Kasumi-1 (cell line): ENCODE results near the gene GABPA.
"Not testable (repeated sequence)": the region's sequence is repeated elsewhere in the genome, so short reads cannot be mapped to it uniquely, and the experiment has no call there.

Experiments
- DNase-seq, 2 experiments: peaks; one replicate each; lab custom pipeline; 2025; lab: John Stamatoyannopoulos, UW

Gene GABPA

GRCh38 chr21:25734904-25735645 is at the start of gene GABPA, which contains the start of gene ATP5PF:
Gene GABPA, plus strand, starts transcription at chr21:25734972. Its CDS starts 6,627 bp downstream, at chr21:25741599.
Gene ATP5PF, minus strand, starts transcription at chr21:25734904. Its CDS starts 5,110 bp downstream, at chr21:25729794.
- DNase-seq: peak; percentile 95 to 97

- no peak for DNase-seq
These were observed 47.0 kb upstream of the GABPA start for GRCh38 chr21:25687787-25688186.

- DNase-seq: no peak
These were observed 46.3 kb upstream of the GABPA start for GRCh38 chr21:25688275-25689155.

- DNase-seq: no peak
These were observed 45.5 kb upstream of the GABPA start for GRCh38 chr21:25689226-25689625.

GRCh38 chr21:25691976-25692375 is 42.8 kb upstream of the GABPA start:
- DNase-seq: no peak

- not testable (repeated sequence) for DNase-seq
These were observed 39.3 kb upstream of the GABPA start for GRCh38 chr21:25695461-25695860.

GRCh38 chr21:25700741-25701140 is 34.0 kb upstream of the GABPA start:
- no peak for DNase-seq

GRCh38 chr21:25701529-25701928 is 33.2 kb upstream of the GABPA start:
- DNase-seq: peak; percentile 24 to 25

GRCh38 chr21:25708467-25709065 is 26.2 kb upstream of the GABPA start:
- peak; percentile 49 to 72 for DNase-seq

- no peak for DNase-seq
These were observed 25.0 kb upstream of the GABPA start for GRCh38 chr21:25709684-25710265.

GRCh38 chr21:25710550-25710949 is 24.2 kb upstream of the GABPA start:
- no peak for DNase-seq

- not testable (repeated sequence) for DNase-seq
These were observed 20.7 kb upstream of the GABPA start for GRCh38 chr21:25714066-25714465.

- peak in 1 of 2 experiments; percentile 8 for DNase-seq
These were observed 17.2 kb upstream of the GABPA start for GRCh38 chr21:25717491-25718147.

GRCh38 chr21:25721987-25722386 is 12.8 kb upstream of the GABPA start:
- DNase-seq: no peak

GRCh38 chr21:25722631-25723030 is 12.1 kb upstream of the GABPA start:
- DNase-seq: peak; percentile 77 to 82

- no peak for DNase-seq
These were observed 2.5 kb upstream of the GABPA start for GRCh38 chr21:25732091-25732760.

GRCh38 chr21:25733859-25734653 is 716 bp upstream of the GABPA start:
- DNase-seq: peak; percentile 33 to 47

- DNase-seq: no peak
These were observed 193 bp upstream of the GABPA start for GRCh38 chr21:25734654-25734903.

GRCh38 chr21:25735646-25736597 is 1.1 kb downstream of the GABPA start:
- DNase-seq: peak; percentile 74 to 80
